ENCODE measurements around the gene LVRN. TPM values are rescaled to one million over a fixed set of nuclear protein-coding genes. Genes with fewer than 3 reads are reported as not detected.
"Not testable (repeated sequence)": the region's sequence is repeated elsewhere in the genome, so short reads cannot be mapped to it uniquely, and the experiment has no call there.

The LVRN gene
- not detected in 2 replicates for total RNA-seq

DNA sequence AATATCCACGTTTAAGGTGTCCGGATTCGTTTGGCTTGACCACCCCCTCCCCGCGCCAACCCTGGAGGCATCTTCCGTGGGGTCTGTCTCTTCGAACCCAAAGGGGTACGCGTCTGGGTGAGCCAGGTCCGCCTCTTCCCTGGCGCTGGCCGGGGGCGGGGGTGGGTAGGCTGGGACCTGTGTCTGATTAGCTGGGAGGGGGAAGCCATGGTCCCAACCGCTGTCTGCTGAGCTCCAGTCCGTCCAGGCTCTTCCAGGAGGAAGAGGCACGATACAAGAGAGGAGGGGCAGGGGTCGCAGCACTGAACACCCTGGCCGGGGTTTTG is at the start of gene LVRN:
TSS of gene LVRN (plus strand) at position 237 of the 326 bp plus-strand sequence. CDS start 143 bp downstream, outside the sequence.
- Mint-ChIP-seq H3K27ac (no peak within 1 kb of the TSS), H3K36me3 (ENCODE audit: low read depth) (no peaks in the 10 kb centered on the region), H3K27me3 (peaks cover 61% of the 10 kb centered on the region), H3K4me1 (no peaks in the 10 kb centered on the region), H3K4me3 (no peak within 1 kb of the TSS), H3K9me3 (no peaks in the 10 kb centered on the region)
- DNase-seq = no peak
- intact Hi-C loops (cut with micrococcal nuclease) = loop anchor here (2.0 to 10.0 kb wide), 2 partner anchors 145 to 613 kb away; partner anchors contain the start of genes CDO1 and SEMA6A

GRCh38 chr5:115913623-115914400 is 48.5 kb upstream of the LVRN start:
- H3K4me1 Mint-ChIP-seq; intact Hi-C loops (cut with micrococcal nuclease); H3K9me3 Mint-ChIP-seq; H3K27ac Mint-ChIP-seq; H3K4me3 Mint-ChIP-seq; DNase-seq; H3K27me3 Mint-ChIP-seq; H3K36me3 Mint-ChIP-seq (ENCODE audit: low read depth): not testable (repeated sequence)

DNA sequence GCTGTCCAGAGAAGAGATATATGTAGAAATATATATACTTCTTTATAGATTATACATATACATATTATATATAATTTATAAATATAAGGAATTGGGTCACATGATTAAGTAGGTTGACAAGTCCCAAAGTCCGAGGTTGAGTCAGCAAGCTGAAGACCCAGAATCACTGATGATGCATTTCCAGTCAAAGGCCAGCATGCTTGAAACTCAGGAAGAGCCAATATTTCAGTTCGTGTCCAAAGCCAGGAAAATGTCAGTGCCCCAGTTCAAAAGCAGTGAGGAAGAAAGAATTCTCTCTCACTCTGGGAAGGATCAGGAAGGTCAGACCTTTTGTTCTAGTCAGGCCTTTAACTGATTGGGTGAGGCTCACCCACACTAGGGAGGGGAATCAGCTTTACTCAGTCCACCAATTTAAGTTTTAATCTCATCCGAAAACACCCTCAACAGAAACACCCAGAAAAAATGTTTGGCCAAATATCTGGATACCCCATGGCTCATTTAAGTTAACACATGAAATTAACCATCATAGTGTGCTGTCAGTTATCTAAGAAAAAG is 42.0 kb upstream of the LVRN start:
- Mint-ChIP-seq H3K27ac (no peak overlapping the region), H3K4me1 (no peaks in the 10 kb centered on the region), H3K4me3 (no peak overlapping the region), H3K36me3 (ENCODE audit: low read depth) (no peaks in the 10 kb centered on the region), H3K9me3 (no peaks in the 10 kb centered on the region), H3K27me3 (no peaks in the 10 kb centered on the region)
- intact Hi-C loops (cut with micrococcal nuclease) = no loop called here
- DNase-seq = no peak

- DNase-seq; H3K4me3 Mint-ChIP-seq; intact Hi-C loops (cut with micrococcal nuclease); H3K36me3 Mint-ChIP-seq (ENCODE audit: low read depth); H3K27me3 Mint-ChIP-seq; H3K9me3 Mint-ChIP-seq; H3K4me1 Mint-ChIP-seq; H3K27ac Mint-ChIP-seq: not testable (repeated sequence)
These were observed 33.5 kb upstream of the LVRN start for GRCh38 chr5:115928578-115929407.

DNA sequence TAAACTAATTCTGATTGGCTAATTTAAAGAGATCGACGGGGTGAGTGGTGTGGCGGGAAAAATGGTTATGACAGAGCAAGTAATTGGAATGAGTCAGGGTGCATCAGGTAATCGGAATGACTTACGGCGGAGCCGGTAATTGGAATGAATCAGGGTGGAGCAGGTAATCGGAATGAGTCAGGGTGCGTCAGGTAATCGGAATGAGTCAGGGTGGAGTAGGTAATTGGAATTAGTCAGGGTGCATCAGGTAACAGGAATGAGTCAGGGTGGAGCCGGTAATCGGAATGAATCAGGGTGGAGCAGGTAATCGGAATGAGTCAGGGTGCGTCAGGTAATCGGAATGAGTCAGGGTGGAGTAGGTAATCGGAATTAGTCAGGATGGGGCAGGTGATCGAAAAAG is 32.1 kb upstream of the LVRN start:
- DNase-seq; intact Hi-C loops (cut with micrococcal nuclease); H3K27ac Mint-ChIP-seq; H3K36me3 Mint-ChIP-seq (ENCODE audit: low read depth); H3K4me1 Mint-ChIP-seq; H3K9me3 Mint-ChIP-seq; H3K4me3 Mint-ChIP-seq; H3K27me3 Mint-ChIP-seq: not testable (repeated sequence)

GRCh38 chr5:115930630-115931337 is 31.5 kb upstream of the LVRN start:
- H3K4me1 Mint-ChIP-seq = no peaks in the 10 kb centered on the region
- DNase-seq = no peak
- H3K27me3 Mint-ChIP-seq = peaks cover 2% of the 10 kb centered on the region
- H3K9me3 Mint-ChIP-seq = no peaks in the 10 kb centered on the region
- H3K27ac Mint-ChIP-seq = no peak overlapping the region
- intact Hi-C loops (cut with micrococcal nuclease) = no loop called here
- no peaks in the 10 kb centered on the region for H3K36me3 Mint-ChIP-seq (ENCODE audit: low read depth)
- no peak overlapping the region for H3K4me3 Mint-ChIP-seq

DNA sequence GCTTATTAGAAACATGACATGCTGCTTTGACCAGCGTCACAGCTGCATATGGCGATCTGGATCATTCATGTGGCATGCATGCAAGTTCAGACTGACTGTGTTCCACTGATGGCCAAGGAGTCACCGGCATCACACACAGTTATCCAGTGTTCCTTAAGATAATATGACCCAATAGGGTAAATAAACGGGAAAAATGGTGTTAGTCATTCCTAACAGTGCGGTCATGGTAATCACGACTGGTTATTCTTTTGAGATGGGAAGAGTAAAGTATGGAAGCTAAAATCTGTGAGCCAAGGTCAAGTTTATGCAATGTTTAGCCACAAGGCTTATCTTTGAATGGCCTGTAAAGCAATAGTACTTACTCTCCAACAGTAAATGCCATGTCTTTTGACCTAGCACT is 29.3 kb upstream of the LVRN start:
- H3K36me3 Mint-ChIP-seq (ENCODE audit: low read depth) = no peaks in the 10 kb centered on the region
- H3K4me3 Mint-ChIP-seq = no peak overlapping the region
- no peaks in the 10 kb centered on the region for H3K4me1 Mint-ChIP-seq
- DNase-seq = no peak
- H3K27ac Mint-ChIP-seq = no peak overlapping the region
- no peaks in the 10 kb centered on the region for H3K9me3 Mint-ChIP-seq
- intact Hi-C loops (cut with micrococcal nuclease) = no loop called here
- peaks cover 2% of the 10 kb centered on the region for H3K27me3 Mint-ChIP-seq

- intact Hi-C loops (cut with micrococcal nuclease) = no loop called here
- Mint-ChIP-seq H3K4me3 (no peak overlapping the region), H3K9me3 (no peaks in the 10 kb centered on the region), H3K4me1 (no peaks in the 10 kb centered on the region), H3K27me3 (peaks cover 5% of the 10 kb centered on the region), H3K36me3 (ENCODE audit: low read depth) (no peaks in the 10 kb centered on the region), H3K27ac (no peak overlapping the region)
- no peak for DNase-seq
These were observed 27.8 kb upstream of the LVRN start for GRCh38 chr5:115934388-115934974.

- H3K9me3 Mint-ChIP-seq = no peaks in the 10 kb centered on the region
- no peaks in the 10 kb centered on the region for H3K36me3 Mint-ChIP-seq (ENCODE audit: low read depth)
- H3K27me3 Mint-ChIP-seq = peaks cover 5% of the 10 kb centered on the region
- DNase-seq = no peak
- H3K27ac Mint-ChIP-seq = no peak overlapping the region
- intact Hi-C loops (cut with micrococcal nuclease) = no loop called here
- H3K4me3 Mint-ChIP-seq = no peak overlapping the region
- no peaks in the 10 kb centered on the region for H3K4me1 Mint-ChIP-seq
These were observed 26.2 kb upstream of the LVRN start for GRCh38 chr5:115936031-115936430.

DNA sequence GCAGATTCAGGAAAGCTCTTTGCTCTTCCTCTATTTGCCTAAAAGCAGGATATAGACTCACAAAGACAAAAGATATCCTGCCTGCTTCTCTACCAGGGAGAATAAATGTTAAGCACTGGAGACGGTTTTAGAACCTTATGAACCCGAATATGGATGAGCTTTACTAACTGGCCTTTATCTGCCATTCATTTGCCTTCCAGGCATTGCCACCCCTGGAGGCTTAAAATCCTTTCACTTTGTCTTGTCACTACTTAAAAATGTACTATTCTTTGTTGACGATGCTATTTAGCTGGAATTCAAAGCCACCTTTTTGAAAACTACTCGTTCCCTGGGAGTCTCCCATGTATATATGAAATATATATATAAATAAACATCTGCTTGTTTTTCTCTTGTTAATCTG is 23.2 kb upstream of the LVRN start:
- Mint-ChIP-seq H3K9me3 (no peaks in the 10 kb centered on the region), H3K4me1 (no peaks in the 10 kb centered on the region), H3K27ac (no peak overlapping the region), H3K27me3 (peaks cover 5% of the 10 kb centered on the region), H3K36me3 (ENCODE audit: low read depth) (no peaks in the 10 kb centered on the region), H3K4me3 (no peak overlapping the region)
- no peak for DNase-seq
- intact Hi-C loops (cut with micrococcal nuclease) = no loop called here

- no peak overlapping the region for H3K4me3 Mint-ChIP-seq
- no peak overlapping the region for H3K27ac Mint-ChIP-seq
- intact Hi-C loops (cut with micrococcal nuclease) = no loop called here
- DNase-seq = no peak
- H3K27me3 Mint-ChIP-seq = peaks cover 2% of the 10 kb centered on the region
- H3K9me3 Mint-ChIP-seq = no peaks in the 10 kb centered on the region
- H3K4me1 Mint-ChIP-seq = no peaks in the 10 kb centered on the region
- no peaks in the 10 kb centered on the region for H3K36me3 Mint-ChIP-seq (ENCODE audit: low read depth)
These were observed 22.0 kb upstream of the LVRN start for GRCh38 chr5:115940080-115940810.

DNA sequence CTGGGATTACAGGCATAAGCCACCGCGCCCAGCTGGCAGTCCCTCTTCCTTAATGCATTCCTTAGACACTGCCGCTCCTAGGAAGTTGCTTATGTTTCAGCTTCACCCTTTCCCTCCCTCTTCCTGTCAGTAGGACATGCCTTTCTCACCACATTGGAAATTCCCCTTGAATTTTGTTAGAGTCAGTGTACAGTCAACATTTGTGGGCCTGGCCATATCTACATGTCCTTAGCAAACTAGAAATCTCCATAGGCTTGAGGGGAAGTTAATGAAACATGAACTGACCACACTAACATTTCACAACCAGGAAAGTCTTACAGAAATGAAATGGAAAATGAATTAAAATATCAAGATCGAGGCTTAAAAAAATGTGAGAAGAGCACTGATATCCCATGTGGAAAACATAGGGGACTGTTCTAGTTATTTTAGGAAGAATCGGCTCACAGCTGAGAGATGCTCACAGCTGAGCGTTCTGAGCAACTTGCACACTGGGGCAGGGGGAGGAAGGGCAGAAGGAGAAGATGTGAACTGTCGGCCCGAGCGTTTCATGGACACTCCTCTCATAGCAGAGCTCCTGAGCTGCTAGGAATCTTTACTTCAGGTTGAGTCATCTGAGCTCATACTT is 21.1 kb upstream of the LVRN start:
- no peak for DNase-seq
- Mint-ChIP-seq H3K27me3 (peaks cover 2% of the 10 kb centered on the region), H3K4me1 (no peaks in the 10 kb centered on the region), H3K36me3 (ENCODE audit: low read depth) (no peaks in the 10 kb centered on the region), H3K4me3 (no peak overlapping the region), H3K9me3 (no peaks in the 10 kb centered on the region), H3K27ac (no peak overlapping the region)
- intact Hi-C loops (cut with micrococcal nuclease) = no loop called here

DNA sequence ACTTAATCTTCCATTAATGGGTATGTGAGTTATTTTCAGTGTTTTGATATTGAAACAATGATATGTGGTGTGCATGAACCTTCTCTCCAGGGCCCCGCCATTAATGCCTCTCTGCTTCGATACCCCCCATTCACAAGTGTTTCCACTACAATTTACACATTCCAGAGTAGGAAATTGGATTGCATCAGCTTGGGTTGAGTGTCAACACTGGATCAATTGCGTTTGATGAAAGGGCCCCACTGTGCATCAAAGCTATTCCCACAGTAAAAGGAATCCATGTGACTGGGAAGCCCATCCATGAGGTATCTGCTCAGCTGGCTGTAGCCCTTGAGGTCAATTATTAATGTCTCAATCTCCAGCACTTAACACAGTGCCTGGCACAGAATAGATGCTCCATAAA is 17.8 kb upstream of the LVRN start:
- no peaks in the 10 kb centered on the region for H3K9me3 Mint-ChIP-seq
- no peaks in the 10 kb centered on the region for H3K4me1 Mint-ChIP-seq
- H3K4me3 Mint-ChIP-seq = no peak overlapping the region
- H3K27me3 Mint-ChIP-seq = no peaks in the 10 kb centered on the region
- H3K36me3 Mint-ChIP-seq (ENCODE audit: low read depth) = no peaks in the 10 kb centered on the region
- DNase-seq = no peak
- H3K27ac Mint-ChIP-seq = no peak overlapping the region
- intact Hi-C loops (cut with micrococcal nuclease) = no loop called here
